HepG2 (cell line): Measurements from ENCODE around the gene ESRRG. TPM values are rescaled to one million over a fixed set of nuclear protein-coding genes. Genes with fewer than 3 reads are reported as not detected.

Source experiments
- NFYC ChIP-seq: IDR thresholded peaks from 2 replicates; pipeline ENCODE4 v1.6.1; 2016; ENCODE audit warnings: missing genetic modification reagents, missing compliant biosample characterization
- RNF2 ChIP-seq: fragments of 450-650 bp; conservative IDR thresholded peaks from 2 replicates; pipeline ENCODE4 v1.6.1; 2016; ENCODE audit warnings: low read depth
- SSRP1 ChIP-seq: IDR thresholded peaks from 2 replicates; pipeline ENCODE4 v1.6.1; 2016; ENCODE audit warnings: control low read depth
- ZNF777 ChIP-seq: sonication (generic); formaldehyde crosslinking; IDR thresholded peaks from 2 replicates; pipeline ENCODE4 v1.4.0; 2020; ENCODE audit warnings: missing genetic modification reagents
- polyA plus RNA-seq, 8 experiments: library from polyadenylated mRNA; depleted of rRNA in 3 of 8; stranded (reverse) in 7 of 8; unstranded in 1 of 8; fragments of >200 nt; fragmentation: Illumina TruSeq in 4 of 8; extraction: Trizol in 4 of 8; gene quantifications; 2 replicates each; pipeline versions ENCODE4 v1.2.1 to v1.2.3, GENCODE V29; 2011 to 2016; ENCODE audit warnings: low read depth in 4 of 8, missing spikeins in 1 of 8, mixed read lengths in 1 of 8; ENCODE audit not compliant: insufficient read depth in 1 of 8
- total RNA-seq, 5 experiments: library from RNA; depleted of rRNA; stranded (reverse); fragments of >200 nt; fragmentation: Illumina TruSeq; extraction: Trizol; gene quantifications; 2 replicates each; pipeline ENCODE4 v1.2.3, GENCODE V29; 2016; ENCODE audit warnings: low read depth in 1 of 5
- TF ChIP-seq, protein P1 (sequence below): sonication (generic); formaldehyde crosslinking; IDR thresholded peaks from 2 replicates; pipeline ENCODE4 v1.5.1; 2020; ENCODE audit warnings: mild to moderate bottlenecking, missing genetic modification reagents, borderline replicate concordance
- TF ChIP-seq, protein P2 (sequence below): sonication (generic); formaldehyde crosslinking; IDR thresholded peaks from 2 replicates; pipeline ENCODE4 v1.4.0; 2020; ENCODE audit warnings: missing genetic modification reagents, mild to moderate bottlenecking, borderline replicate concordance

Gene ESRRG
- total and polyA plus RNA-seq, 2 of the 13 experiments (the other 11 are each of a cell fraction or from before 2014, with no cell fraction given) = not detected

DNA sequence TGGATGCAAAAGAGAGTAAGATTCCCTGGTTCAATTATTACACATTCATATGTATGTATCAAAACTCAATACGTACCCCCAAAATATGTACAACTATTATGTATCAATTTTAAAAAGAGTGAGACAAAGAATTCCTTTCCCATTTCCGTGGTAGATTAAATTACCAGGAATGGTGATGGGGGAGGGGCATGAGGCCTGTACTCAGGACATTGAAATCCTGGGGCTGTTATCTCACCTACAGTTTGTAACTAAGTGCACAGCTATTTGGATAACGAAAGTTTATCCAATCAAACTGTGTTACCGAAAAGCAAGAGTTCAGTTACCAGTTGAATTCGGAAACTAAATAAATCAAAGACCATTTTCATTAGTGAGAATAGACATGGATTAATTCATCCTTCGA lies 8.3 kb upstream of the ESRRG start (continued):
- no peak for TF ChIP-seq SSRP1 (CRISPR knock-in tag)
- TF ChIP-seq NFYC (CRISPR knock-in tag) = no peak
- no peak for TF ChIP-seq ZNF777 (CRISPR knock-in tag)
- TF ChIP-seq, protein P1, sequence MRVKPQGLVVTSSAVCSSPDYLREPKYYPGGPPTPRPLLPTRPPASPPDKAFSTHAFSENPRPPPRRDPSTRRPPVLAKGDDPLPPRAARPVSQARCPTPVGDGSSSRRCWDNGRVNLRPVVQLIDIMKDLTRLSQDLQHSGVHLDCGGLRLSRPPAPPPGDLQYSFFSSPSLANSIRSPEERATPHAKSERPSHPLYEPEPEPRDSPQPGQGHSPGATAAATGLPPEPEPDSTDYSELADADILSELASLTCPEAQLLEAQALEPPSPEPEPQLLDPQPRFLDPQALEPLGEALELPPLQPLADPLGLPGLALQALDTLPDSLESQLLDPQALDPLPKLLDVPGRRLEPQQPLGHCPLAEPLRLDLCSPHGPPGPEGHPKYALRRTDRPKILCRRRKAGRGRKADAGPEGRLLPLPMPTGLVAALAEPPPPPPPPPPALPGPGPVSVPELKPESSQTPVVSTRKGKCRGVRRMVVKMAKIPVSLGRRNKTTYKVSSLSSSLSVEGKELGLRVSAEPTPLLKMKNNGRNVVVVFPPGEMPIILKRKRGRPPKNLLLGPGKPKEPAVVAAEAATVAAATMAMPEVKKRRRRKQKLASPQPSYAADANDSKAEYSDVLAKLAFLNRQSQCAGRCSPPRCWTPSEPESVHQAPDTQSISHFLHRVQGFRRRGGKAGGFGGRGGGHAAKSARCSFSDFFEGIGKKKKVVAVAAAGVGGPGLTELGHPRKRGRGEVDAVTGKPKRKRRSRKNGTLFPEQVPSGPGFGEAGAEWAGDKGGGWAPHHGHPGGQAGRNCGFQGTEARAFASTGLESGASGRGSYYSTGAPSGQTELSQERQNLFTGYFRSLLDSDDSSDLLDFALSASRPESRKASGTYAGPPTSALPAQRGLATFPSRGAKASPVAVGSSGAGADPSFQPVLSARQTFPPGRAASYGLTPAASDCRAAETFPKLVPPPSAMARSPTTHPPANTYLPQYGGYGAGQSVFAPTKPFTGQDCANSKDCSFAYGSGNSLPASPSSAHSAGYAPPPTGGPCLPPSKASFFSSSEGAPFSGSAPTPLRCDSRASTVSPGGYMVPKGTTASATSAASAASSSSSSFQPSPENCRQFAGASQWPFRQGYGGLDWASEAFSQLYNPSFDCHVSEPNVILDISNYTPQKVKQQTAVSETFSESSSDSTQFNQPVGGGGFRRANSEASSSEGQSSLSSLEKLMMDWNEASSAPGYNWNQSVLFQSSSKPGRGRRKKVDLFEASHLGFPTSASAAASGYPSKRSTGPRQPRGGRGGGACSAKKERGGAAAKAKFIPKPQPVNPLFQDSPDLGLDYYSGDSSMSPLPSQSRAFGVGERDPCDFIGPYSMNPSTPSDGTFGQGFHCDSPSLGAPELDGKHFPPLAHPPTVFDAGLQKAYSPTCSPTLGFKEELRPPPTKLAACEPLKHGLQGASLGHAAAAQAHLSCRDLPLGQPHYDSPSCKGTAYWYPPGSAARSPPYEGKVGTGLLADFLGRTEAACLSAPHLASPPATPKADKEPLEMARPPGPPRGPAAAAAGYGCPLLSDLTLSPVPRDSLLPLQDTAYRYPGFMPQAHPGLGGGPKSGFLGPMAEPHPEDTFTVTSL (CRISPR knock-in tag) = no peak
- no peak for TF ChIP-seq RNF2
- TF ChIP-seq, protein P2, sequence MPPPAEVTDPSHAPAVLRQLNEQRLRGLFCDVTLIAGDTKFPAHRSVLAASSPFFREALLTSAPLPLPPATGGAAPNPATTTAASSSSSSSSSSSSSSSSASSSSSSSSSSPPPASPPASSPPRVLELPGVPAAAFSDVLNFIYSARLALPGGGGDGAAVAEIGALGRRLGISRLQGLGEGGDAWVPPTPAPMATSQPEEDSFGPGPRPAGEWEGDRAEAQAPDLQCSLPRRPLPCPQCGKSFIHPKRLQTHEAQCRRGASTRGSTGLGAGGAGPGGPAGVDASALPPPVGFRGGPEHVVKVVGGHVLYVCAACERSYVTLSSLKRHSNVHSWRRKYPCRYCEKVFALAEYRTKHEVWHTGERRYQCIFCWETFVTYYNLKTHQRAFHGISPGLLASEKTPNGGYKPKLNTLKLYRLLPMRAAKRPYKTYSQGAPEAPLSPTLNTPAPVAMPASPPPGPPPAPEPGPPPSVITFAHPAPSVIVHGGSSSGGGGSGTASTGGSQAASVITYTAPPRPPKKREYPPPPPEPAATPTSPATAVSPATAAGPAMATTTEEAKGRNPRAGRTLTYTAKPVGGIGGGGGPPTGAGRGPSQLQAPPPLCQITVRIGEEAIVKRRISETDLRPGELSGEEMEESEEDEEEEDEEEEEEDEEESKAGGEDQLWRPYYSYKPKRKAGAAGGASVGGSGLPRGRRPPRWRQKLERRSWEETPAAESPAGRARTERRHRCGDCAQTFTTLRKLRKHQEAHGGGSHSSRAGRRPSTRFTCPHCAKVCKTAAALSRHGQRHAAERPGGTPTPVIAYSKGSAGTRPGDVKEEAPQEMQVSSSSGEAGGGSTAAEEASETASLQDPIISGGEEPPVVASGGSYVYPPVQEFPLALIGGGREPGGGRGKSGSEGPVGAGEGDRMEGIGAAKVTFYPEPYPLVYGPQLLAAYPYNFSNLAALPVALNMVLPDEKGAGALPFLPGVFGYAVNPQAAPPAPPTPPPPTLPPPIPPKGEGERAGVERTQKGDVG = no peak
